ENCODE measurements around the gene EXOSC10. TPM values are rescaled to one million over a fixed set of nuclear protein-coding genes. Genes with fewer than 3 reads are reported as not detected.

EXOSC10 gene
- total and polyA plus RNA-seq, 8 donors, result 42.9 to 116 (median 104) TPM

DNA sequence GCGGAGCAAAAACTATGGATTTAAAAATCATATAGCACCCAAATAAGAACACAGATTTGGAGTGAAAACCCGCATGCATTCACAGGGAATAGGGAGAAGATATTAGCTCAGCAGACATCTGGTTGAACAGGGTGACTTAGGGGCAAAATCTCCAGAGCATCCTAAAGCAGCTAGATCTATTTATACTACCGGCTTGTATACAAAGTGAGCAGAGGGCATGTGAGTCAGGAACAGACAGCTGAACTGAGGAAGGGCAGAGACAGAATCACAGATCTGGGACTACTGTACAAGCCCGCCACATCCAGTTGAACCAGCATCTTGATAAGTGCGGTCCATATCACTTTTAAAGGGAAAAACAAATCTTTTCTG, 35.2 kb upstream of the EXOSC10 start:
- TF ChIP-seq, protein P1, sequence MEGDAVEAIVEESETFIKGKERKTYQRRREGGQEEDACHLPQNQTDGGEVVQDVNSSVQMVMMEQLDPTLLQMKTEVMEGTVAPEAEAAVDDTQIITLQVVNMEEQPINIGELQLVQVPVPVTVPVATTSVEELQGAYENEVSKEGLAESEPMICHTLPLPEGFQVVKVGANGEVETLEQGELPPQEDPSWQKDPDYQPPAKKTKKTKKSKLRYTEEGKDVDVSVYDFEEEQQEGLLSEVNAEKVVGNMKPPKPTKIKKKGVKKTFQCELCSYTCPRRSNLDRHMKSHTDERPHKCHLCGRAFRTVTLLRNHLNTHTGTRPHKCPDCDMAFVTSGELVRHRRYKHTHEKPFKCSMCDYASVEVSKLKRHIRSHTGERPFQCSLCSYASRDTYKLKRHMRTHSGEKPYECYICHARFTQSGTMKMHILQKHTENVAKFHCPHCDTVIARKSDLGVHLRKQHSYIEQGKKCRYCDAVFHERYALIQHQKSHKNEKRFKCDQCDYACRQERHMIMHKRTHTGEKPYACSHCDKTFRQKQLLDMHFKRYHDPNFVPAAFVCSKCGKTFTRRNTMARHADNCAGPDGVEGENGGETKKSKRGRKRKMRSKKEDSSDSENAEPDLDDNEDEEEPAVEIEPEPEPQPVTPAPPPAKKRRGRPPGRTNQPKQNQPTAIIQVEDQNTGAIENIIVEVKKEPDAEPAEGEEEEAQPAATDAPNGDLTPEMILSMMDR (IDR thresholded peaks at IDR 0.05), result no peak
- Histone ChIP-seq H3K27ac (no peak overlapping the region), H3K36me3 (peaks cover 0 to 100% of the 10 kb centered on the region in 2 donors), H3K4me1 (no peaks in the 10 kb centered on the region), H3K9me3 (no peaks in the 10 kb centered on the region), H3K27me3 (no peaks in the 10 kb centered on the region), H3K4me3 (no peak overlapping the region)
- no peak for DNase-seq
- intact Hi-C loops (cut with DNase I), result no loop called here
- ATAC-seq, result no peak

GRCh38 chr1:11134251-11134897, 34.7 kb upstream of the EXOSC10 start:
- ATAC-seq (no peak), DNase-seq (no peak)
- Histone ChIP-seq H3K4me3 (no peak overlapping the region), H3K27me3 (no peaks in the 10 kb centered on the region), H3K9me3 (no peaks in the 10 kb centered on the region), H3K27ac (no peak overlapping the region), H3K4me1 (no peaks in the 10 kb centered on the region), H3K36me3 (peaks cover 0 to 100% of the 10 kb centered on the region in 2 donors)
- TF ChIP-seq, protein P1 (IDR thresholded peaks at IDR 0.05), result no peak
- intact Hi-C loops (cut with DNase I), result no loop called here

GRCh38 chr1:11132563-11133293, 33.1 kb upstream of the EXOSC10 start:
- no peak for DNase-seq
- ATAC-seq, result no peak
- Histone ChIP-seq H3K27me3 (no peaks in the 10 kb centered on the region), H3K36me3 (peaks cover 0 to 100% of the 10 kb centered on the region in 2 donors), H3K4me1 (no peaks in the 10 kb centered on the region), H3K4me3 (no peak overlapping the region), H3K27ac (no peak overlapping the region), H3K9me3 (no peaks in the 10 kb centered on the region)
- intact Hi-C loops (cut with DNase I), result no loop called here
- TF ChIP-seq, protein P1 (IDR thresholded peaks at IDR 0.05), result no peak

DNA sequence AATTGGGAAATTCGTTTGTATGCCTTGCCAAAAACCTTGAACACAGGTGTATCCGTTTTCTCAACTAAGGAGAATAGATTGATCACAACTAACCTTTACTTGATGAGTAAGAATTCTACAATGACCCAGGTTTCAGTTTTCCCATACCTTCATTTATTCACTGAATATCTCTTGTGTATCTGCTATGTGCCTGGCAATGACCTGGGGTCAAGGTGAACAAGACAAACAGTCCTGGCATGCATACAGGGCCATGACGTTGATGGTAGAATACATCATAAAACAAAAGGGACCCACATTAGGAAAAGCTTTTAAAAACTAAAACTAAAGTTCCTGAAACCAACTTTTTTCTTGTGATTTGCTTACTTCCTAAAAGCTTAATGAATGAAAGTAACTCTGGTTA, 32.1 kb upstream of the EXOSC10 start:
- no peaks in the 10 kb centered on the region for H3K4me1 ChIP-seq
- no peak overlapping the region for H3K27ac ChIP-seq
- DNase-seq (no peak), ATAC-seq (no peak)
- H3K36me3 ChIP-seq, result peaks cover 0 to 100% of the 10 kb centered on the region in 2 donors
- no peaks in the 10 kb centered on the region for H3K27me3 ChIP-seq
- intact Hi-C loops (cut with DNase I), result no loop called here
- H3K4me3 ChIP-seq, result no peak overlapping the region
- TF ChIP-seq, protein P1 (IDR thresholded peaks at IDR 0.05), result no peak
- no peaks in the 10 kb centered on the region for H3K9me3 ChIP-seq

DNA sequence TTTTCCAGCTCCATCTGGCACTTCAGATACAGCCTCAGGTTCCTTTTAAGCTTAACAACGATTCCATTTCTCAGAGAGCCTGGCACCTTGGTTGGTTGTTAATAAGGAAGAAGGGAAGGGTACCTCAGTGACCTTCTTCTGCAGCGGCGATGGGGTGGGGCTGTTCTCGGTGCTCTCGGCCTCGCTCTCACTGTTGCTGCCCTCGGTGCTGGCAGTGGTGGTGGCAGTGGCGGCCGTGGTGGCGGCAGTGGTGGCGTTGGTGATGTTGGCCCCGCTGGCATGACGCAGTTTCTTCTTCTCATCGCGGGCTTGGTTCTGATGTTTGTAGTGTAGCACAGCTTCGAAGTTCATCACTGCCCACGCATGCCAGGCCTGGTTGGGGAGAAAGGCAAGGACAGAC, 30.7 kb upstream of the EXOSC10 start:
- ATAC-seq, result no peak

More for the DNA sequence above, 30.7 kb upstream of the EXOSC10 start:
- H3K9me3 ChIP-seq, result no peaks in the 10 kb centered on the region
- no peaks in the 10 kb centered on the region for H3K27me3 ChIP-seq
- H3K4me3 ChIP-seq, result no peak overlapping the region
- H3K27ac ChIP-seq, result no peak overlapping the region
- H3K4me1 ChIP-seq, result no peaks in the 10 kb centered on the region
- intact Hi-C loops (cut with DNase I), result no loop called here
- DNase-seq, result no peak
- peaks cover 0 to 100% of the 10 kb centered on the region in 2 donors for H3K36me3 ChIP-seq
- TF ChIP-seq, protein P1 (IDR thresholded peaks at IDR 0.05), result no peak
